HCT116 (cell line): ENCODE results near the gene NRP1.

ENCODE experiments used
- CEBPB ChIP-seq: IDR thresholded peaks from 2 replicates; pipeline ENCODE4 v1.6.1; 2012; ENCODE audit warnings: low read depth
- EZH2 ChIP-seq: fragments of 200-600 bp; sonication (generic); IDR thresholded peaks from 2 replicates; pipeline ENCODE4 v1.6.1; 2017; ENCODE audit warnings: antibody characterized with exemption, mixed run types

DNA sequence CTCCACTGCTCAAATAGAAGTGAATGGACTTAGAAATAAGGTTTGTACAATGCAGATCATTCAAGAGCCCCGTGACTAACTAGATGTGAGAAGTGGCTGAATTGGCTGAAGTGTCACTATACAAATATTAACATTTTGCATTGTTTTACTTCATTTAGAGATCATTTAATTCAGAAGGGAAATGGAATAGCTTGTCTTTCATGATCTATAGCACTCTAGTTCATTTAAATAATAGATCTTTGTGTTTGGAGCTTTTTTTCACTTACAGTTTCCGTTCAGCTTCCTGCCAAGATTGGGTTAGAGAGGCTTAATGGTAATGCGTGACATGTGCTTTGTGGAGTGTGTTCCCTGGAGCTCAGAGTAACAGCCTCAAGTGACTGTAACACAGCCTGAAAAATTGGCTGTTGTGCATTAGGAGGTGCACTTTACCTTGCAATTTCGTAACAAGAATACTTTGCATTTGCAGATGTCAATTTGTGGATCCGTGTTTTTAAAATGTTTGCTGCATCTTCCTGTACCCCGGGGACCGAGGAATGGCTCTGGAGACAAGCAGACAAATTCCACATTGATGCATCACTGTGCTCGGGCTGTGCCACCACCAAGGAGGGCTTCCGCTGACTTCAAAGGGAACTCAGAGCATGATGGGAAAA, 170.3 kb downstream of the NRP1 start:
- TF ChIP-seq EZH2 (no peak), CEBPB (no peak)
